Astrocyte (in vitro differentiated cells and primary cell): Measurements from ENCODE around the gene SYT14. TPM values are rescaled to one million over a fixed set of nuclear protein-coding genes. Genes with fewer than 3 reads are reported as not detected.

Source experiments
- DNase-seq: peaks from one replicate; pipeline ENCODE4 v3.0.0-alpha.2; 2010; ENCODE audit warnings: low read depth
- FAIRE-seq: peaks from 2 replicates; lab custom pipeline; 2011; peaks lifted over from hg19 to GRCh38; lab: Jason Lieb, UNC
- H2AFZ ChIP-seq: 2 replicates; pipeline ENCODE4 v1.6.0; 2012; ENCODE audit warnings: low read depth, low read length, inconsistent platforms
- H3K27ac ChIP-seq: 2 replicates; pipeline ENCODE4 v1.5.1; 2011; ENCODE audit warnings: low read depth, low read length, inconsistent platforms
- H3K27me3 ChIP-seq: 2 replicates; pipeline ENCODE4 v1.6.0; 2011; ENCODE audit warnings: low read length, inconsistent platforms; ENCODE audit not compliant: insufficient read depth
- H3K36me3 ChIP-seq: 2 replicates; pipeline ENCODE4 v1.5.1; 2011; ENCODE audit warnings: low read length, inconsistent platforms; ENCODE audit not compliant: insufficient read depth
- H3K4me1 ChIP-seq: 2 replicates; pipeline ENCODE4 v1.5.1; 2011; ENCODE audit warnings: low read length, inconsistent platforms; ENCODE audit not compliant: insufficient read depth
- H3K4me2 ChIP-seq: 2 replicates; pipeline ENCODE4 v1.6.0; 2012; ENCODE audit warnings: low read length, inconsistent platforms
- H3K4me3 ChIP-seq: 2 replicates; pipeline ENCODE4 v1.5.1; 2011; ENCODE audit warnings: low read depth, mild to moderate bottlenecking, low read length, inconsistent platforms; ENCODE audit not compliant: insufficient read depth
- H3K79me2 ChIP-seq: 2 replicates; pipeline ENCODE4 v1.6.0; 2012; ENCODE audit warnings: mild to moderate bottlenecking, low read length, inconsistent platforms; ENCODE audit not compliant: insufficient read depth
- H3K9ac ChIP-seq: 2 replicates; pipeline ENCODE4 v1.6.0; 2012; ENCODE audit warnings: mild to moderate bottlenecking, low read length, inconsistent platforms
- H3K9me3 ChIP-seq: 2 replicates; pipeline ENCODE4 v1.5.1; 2012; ENCODE audit warnings: low read depth, mild to moderate bottlenecking, low read length, inconsistent platforms; ENCODE audit not compliant: insufficient read depth
- H4K20me1 ChIP-seq: 2 replicates; pipeline ENCODE4 v1.6.0; 2012; ENCODE audit warnings: low read length, inconsistent platforms; ENCODE audit not compliant: insufficient read depth
- H3K27ac Mint-ChIP-seq: one replicate; pipeline ENCODE4 v1.8.0; 2021; ENCODE audit warnings: mild to moderate bottlenecking, mixed read lengths; ENCODE audit not compliant: unreplicated experiment
- H3K27me3 Mint-ChIP-seq: one replicate; pipeline ENCODE4 v1.8.0; 2021; ENCODE audit warnings: low read depth, mixed read lengths; ENCODE audit not compliant: unreplicated experiment
- H3K36me3 Mint-ChIP-seq: one replicate; pipeline ENCODE4 v1.8.0; 2021; ENCODE audit warnings: low read depth, mixed read lengths; ENCODE audit not compliant: unreplicated experiment
- H3K4me1 Mint-ChIP-seq: one replicate; pipeline ENCODE4 v1.8.0; 2021; ENCODE audit warnings: low read depth, mixed read lengths; ENCODE audit not compliant: unreplicated experiment
- H3K4me3 Mint-ChIP-seq: one replicate; pipeline ENCODE4 v1.8.0; 2021; ENCODE audit warnings: mild to moderate bottlenecking, moderate library complexity, mixed read lengths; ENCODE audit not compliant: unreplicated experiment
- H3K9me3 Mint-ChIP-seq: one replicate; pipeline ENCODE4 v1.8.0; 2021; ENCODE audit warnings: mild to moderate bottlenecking, mixed read lengths; ENCODE audit not compliant: unreplicated experiment
- CTCF ChIP-seq: IDR thresholded peaks from 2 replicates; pipeline ENCODE4 v1.5.1; 2011; ENCODE audit warnings: low read depth, mild to moderate bottlenecking, inconsistent platforms, low read length, moderate library complexity; ENCODE audit not compliant: insufficient read depth
- EZH2 ChIP-seq: IDR thresholded peaks from 2 replicates; pipeline ENCODE4 v1.6.1; 2012; ENCODE audit warnings: mild to moderate bottlenecking, low read length, inconsistent platforms; ENCODE audit not compliant: insufficient read depth
- total RNA-seq: library from RNA; stranded (reverse); gene quantifications from 2 replicates; pipeline ENCODE4 v1.2.1, GENCODE V29; 2021

Gene SYT14
- total RNA-seq, 1 donor from 2014 or later = 6.1 TPM

DNA sequence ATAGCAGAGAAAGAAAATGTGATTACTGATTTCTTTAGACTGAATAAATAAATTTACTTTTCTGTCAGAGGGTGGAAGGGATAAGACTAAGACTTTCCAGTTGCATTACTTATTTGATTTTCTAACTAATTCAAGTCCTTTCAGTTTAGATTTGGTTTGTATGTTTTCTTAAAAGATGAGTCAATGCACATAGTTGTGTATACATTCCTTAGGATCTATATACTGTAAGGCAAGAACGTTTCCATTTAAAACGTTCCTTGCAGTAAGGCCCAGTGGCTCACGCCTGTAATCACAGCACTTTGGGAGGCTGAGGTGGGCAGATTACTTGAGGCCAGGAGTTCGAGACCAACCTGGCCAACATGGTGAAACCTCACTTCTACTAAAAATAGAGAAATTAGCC is 280.0 kb downstream of the SYT14 start:
- peaks cover 8% of the 10 kb centered on the region for H3K4me1 ChIP-seq
- H3K27ac Mint-ChIP-seq = no peak overlapping the region
- DNase-seq (no peak), FAIRE-seq (no peak)
- no peak overlapping the region for H3K4me3 Mint-ChIP-seq
- H3K27ac ChIP-seq = no peak overlapping the region
- no peaks in the 10 kb centered on the region for H3K79me2 ChIP-seq
- no peaks in the 10 kb centered on the region for H3K36me3 Mint-ChIP-seq
- no peak overlapping the region for H2AFZ ChIP-seq
- H3K9ac ChIP-seq = no peak overlapping the region
- no peaks in the 10 kb centered on the region for H4K20me1 ChIP-seq
- H3K9me3 ChIP-seq = no peaks in the 10 kb centered on the region
- H3K27me3 Mint-ChIP-seq = peaks cover 4% of the 10 kb centered on the region
- peaks cover 7% of the 10 kb centered on the region for H3K4me1 Mint-ChIP-seq
- no peaks in the 10 kb centered on the region for H3K9me3 Mint-ChIP-seq
- H3K36me3 ChIP-seq = no peaks in the 10 kb centered on the region
- TF ChIP-seq CTCF = no peak
- TF ChIP-seq EZH2 = no peak
- no peak overlapping the region for H3K4me2 ChIP-seq
- H3K27me3 ChIP-seq = no peaks in the 10 kb centered on the region
- H3K4me3 ChIP-seq = no peak overlapping the region

Other genes starting within 250 kb of the SYT14 start
- not detected in 2 replicates for gene HSD11B1, start 233.4 kb upstream of the SYT14 start, total RNA-seq
- not detected in 2 replicates for gene TRAF3IP3, start 182.2 kb upstream of the SYT14 start, total RNA-seq
- gene C1orf74, start 153.7 kb upstream of the SYT14 start, total RNA-seq = 2.2 and 2.6 TPM in 2 replicates
- 16.2 and 21.2 TPM in 2 replicates for gene IRF6, start 132.1 kb upstream of the SYT14 start, total RNA-seq
- gene UTP25, start 110.2 kb upstream of the SYT14 start, total RNA-seq = 7.0 and 7.4 TPM in 2 replicates